Astrocyte of the hippocampus (primary cell): ENCODE results near the gene TNFRSF12A.
A peak's percentile ranks its signal among the peaks of the same experiment; 100 is the strongest.

Source experiments
- DNase-seq: peaks from one replicate; pipeline ENCODE4 v3.0.0; 2011; ENCODE audit warnings: low read depth, low spot score

Gene TNFRSF12A, protein sequence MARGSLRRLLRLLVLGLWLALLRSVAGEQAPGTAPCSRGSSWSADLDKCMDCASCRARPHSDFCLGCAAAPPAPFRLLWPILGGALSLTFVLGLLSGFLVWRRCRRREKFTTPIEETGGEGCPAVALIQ

DNA sequence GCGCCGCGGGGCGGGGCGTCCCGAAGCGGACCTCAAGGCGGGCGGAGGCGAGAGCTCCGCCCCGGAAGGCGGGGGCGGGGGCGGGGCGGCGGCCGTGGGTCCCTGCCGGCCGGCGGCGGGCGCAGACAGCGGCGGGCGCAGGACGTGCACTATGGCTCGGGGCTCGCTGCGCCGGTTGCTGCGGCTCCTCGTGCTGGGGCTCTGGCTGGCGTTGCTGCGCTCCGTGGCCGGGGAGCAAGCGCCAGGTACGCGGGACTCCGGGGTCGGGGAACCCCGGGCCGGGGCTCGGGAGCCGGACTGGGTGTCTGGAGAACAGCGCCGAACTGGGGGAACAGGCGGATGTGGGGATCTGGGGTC is at the start of gene TNFRSF12A:
Gene TNFRSF12A (plus strand): TSS at position 122 of the 357 bp plus-strand sequence. CDS start 30 bp downstream, at position 152.
- peak; percentile 96 for DNase-seq

- DNase-seq = no peak
Observed at GRCh38 chr16:2970563-2970962, 49.6 kb upstream of the TNFRSF12A start.

- DNase-seq = no peak
Observed at GRCh38 chr16:2971134-2971984, 48.8 kb upstream of the TNFRSF12A start.

DNA sequence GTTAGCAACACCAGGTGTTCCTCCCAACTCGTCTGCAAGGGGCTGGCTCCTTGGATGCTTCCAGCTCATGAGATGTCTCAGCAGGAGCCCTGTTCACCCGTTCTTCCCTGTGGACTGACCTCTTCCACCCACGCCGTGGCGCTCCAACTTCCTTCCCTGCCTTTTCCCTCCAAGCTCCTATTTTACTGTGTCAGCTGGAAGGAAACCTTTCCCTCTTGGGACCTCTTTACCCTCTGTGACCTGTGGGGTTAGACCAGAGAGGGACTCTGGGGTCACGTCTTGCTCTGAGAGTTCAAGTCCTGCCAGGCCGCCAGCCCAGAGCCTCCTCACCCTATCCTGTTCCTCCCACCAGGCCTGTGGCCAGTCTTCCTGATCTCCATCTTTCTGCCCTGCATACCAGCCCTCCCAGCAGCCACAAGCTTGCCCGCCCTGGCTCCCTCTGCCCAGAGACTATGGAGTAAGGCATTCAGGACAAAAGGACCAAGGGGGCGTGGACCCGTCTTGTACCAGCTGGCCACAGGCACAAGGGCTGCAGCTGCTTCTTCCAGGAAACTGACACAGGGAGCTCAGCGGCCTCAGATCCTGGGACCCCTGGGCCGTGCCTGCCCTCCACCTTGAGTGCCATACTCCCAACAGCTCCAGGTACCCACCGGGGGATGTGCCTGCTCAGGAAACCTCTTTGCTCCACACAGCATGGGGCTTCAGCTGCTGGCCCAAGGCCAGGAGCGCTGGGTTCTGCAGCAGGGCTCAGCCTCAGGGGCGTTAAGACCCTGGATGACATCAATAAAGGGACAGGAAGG is 48.0 kb upstream of the TNFRSF12A start:
- DNase-seq = peak; percentile 28

- peak; percentile 44 for DNase-seq
Observed at GRCh38 chr16:2973093-2973492, 47.1 kb upstream of the TNFRSF12A start.

DNA sequence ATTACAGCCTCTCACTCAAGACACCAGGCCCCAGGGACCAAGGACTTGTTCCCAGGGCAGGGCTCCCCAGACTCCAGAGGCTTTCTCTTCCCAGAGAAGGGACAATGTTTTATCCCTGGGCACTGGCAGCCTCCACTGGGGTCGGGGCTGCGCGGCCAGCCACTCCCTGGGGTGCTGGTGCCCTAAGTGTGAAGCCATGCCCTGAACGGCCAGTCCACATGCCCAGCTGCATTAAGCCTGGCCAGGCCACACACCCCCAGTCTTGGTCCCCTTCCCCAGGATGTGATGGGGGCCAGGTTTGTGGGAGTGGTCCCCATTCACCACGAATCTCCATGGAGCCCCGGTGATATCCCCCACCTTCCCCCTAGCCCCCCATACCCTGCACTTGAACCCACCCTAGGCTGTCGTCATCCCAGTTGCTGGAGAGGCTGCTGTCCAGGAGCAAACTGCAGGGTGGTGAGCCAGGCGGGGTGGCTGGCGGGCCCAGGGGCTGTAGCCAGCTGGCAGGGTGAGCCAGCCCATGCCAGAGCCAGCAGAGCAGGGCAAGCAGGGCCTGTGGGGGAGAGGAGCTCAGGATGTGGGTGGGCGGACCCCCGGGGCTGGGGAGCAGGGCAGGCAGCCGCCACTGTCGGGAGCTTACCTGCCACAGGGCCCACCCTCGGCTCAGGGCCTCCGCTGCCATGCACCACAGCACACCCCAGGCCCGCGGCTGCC is 46.4 kb upstream of the TNFRSF12A start:
- DNase-seq = no peak

GRCh38 chr16:2974319-2975056 is 45.7 kb upstream of the TNFRSF12A start:
- DNase-seq = no peak

DNA sequence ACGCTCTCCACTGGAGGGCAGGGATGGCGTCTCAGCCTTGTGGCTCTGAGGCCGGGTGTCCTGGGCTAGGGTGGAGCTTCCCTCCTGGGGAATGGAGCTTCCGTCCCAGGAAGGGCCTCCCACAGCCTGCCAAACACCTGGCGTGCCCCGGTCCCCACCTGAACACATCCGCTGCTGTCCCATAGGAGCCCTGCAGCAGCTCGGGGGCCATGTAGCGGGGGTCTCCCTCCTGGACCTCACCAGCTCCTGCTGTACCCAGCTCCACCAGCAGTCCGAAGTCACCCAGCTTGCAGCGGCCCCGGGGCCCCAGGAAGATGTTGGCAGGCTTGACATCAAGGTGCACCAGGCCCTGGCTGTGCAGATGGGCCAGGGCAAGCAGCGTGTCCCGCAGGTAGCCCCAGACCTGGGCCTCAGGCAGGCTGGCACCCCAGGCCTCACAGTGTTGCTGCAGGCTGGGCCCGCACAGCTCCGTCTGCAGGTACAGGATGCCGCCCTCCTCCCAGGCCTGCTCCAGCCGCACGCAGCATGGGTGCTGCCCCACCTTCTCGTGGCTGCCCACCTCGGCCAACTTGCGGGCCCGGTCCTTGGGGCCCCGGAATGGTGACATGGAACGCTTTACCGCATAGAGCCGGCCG is 44.9 kb upstream of the TNFRSF12A start:
- no peak for DNase-seq

- DNase-seq = no peak
Observed at GRCh38 chr16:2976201-2976600, 44.0 kb upstream of the TNFRSF12A start.

DNA sequence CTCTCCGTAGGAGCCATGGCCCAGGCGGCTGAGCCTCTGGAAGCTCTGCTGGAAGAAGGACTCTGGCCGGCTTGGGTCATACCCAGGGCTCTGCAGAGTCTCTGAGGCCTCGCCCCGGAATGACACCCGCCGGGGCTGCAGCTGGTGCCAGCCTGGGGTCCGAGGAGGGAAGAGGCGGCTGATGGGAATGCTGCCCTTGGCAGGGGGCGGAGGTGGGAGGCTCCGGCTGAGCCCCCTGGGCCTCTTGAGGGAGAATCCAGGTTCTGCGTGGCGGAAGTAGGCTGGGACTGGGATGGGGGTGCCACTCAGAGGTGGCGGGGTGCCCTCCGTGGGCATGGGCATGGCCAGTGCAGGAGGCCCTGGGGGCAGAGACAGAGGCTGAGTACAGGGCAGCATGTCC is 43.5 kb upstream of the TNFRSF12A start:
- DNase-seq = no peak

DNA sequence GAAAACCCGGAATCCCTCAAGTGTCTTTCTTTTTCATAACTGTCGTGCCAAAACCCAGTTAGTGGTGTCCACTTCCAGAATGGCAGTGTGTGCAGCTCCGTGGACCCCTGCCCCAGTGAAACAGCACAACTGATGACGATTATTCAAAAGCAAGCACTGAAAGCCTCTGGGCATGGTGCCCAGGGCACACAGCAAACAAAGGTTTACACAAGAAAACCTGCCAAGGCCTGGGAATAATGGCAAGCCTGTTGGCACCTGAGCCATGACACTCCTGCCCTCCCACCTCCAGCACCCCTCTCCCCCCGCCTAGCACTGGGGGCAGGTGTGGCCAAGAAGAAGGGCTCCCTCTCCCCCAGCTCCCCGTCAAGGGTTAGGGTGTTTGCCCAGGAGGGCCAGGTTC is 42.7 kb upstream of the TNFRSF12A start:
- peak; percentile 75 for DNase-seq

DNA sequence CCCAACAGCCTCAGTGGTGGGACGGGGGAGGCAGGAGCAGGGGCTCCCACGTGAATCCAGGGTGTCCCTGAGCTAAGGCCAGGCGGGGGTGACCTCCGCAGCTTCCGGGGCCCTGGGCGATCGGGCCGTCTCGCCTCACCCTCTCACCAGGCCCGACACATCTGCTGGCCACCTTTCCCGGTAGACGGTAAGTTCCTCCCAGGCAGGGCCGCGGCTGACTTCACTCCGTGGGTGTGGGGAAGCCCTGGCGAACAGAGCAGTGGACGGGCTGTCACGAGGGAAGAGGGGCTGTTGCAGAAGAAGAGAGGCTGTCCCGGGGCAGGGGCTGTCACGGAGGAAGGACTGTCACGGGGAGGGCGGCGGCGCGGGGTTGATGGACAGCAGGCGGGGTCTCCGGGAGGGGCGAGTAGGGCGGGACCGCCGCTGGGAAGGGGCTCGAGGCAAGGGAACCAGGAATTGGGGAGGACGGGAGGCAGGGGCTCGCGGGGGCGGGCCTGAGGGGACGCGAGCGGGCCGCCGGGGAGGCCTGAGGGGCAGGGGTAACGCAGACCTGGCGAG is 40.4 kb upstream of the TNFRSF12A start:
- no peak for DNase-seq

DNA sequence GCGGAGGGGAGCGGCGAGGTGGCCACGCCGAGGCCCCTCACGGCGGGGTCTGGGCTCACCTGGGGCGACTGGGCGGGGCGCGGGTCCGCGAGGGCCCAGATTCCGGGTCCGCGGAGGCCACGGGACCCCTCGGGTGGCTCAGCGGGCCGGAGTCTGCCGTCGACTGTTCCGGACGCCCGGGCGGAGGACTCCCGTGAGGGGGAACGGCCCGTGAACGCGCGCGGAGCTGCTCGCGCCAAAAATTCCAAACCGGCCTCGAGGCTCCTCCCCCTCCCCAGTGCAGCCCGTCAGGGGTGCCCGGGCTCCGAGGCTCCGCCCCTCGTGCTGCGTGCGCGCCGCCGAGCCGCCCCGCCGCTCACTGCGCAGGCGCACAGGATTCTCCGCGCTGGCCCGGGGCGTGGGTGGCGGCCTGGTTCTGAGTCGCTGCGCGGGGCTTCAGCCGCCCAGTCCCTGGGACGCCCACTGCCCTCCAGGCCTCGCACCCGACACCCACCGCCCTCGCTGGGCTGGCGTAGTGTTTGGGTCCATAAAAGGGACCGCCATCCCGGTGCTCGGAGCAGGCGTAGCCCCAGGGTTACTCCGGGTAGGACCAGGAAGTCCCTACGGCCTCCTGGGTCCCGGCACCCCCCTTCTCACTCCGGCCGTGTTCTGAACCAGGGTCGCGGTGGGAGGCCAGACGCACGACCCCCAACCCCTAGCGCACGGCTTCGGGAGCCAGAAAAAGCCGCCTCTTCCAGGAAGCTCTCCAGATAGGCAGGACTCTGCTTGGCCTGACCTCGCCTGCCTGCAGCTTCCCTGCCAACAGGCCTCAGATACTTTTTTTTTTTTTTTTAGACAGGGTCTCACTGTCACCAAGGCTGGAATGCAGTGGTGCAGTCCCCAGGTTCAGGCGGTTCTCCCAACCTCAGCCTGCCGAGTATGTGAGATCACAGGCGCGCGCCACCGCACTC is 39.7 kb upstream of the TNFRSF12A start, which contains the start of gene PKMYT1:
Gene PKMYT1 (minus strand): TSS at position 220 of the 950 bp plus-strand sequence. CDS start 789 bp downstream, outside the sequence.
- DNase-seq = peak; percentile 96

DNA sequence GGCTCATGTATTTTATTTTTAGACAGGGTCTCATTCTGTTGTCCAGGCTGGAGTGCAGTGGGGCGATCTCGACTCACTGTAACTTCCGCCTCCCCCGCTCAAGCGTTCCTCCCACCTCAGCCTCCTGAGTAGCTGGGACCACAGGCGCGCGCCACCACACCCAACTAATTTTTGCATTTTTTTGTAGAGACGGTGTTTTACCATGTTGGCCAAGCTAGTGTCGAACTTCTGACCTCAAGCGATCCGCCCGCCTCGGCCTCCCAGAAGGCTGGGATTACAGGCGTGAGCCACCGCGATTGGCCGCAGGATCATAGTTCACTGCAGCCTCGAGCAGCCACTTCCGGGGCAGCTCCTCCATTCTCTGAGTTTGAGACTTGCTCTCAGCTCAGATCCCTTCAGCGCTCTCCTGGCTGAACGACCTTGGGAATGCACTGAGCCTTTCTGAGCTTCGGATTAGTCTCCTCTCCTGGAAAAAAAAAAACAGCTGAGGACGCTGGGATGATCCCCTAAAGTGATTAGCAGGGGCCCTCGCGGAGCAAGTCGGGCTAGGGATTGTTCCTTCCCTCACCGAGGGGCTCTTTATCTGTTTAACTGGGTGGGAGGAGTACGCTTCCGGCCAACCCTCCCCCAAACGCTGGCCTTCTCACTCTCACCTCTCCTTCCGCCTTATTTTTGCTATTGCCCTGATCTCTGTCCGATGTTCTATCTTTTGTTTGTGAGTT is 38.8 kb upstream of the TNFRSF12A start:
- DNase-seq = no peak

GRCh38 chr16:2981899-2982250 is 38.3 kb upstream of the TNFRSF12A start:
- DNase-seq = no peak

- no peak for DNase-seq
Observed at GRCh38 chr16:2982402-2982801, 37.8 kb upstream of the TNFRSF12A start.

- peak; percentile 95 for DNase-seq
Observed at GRCh38 chr16:2983706-2984136, 36.4 kb upstream of the TNFRSF12A start.

- no peak for DNase-seq
Observed at GRCh38 chr16:2985462-2985861, 34.7 kb upstream of the TNFRSF12A start.
